Measurements from ENCODE around the gene FSTL4.

The FSTL4 gene

DNA sequence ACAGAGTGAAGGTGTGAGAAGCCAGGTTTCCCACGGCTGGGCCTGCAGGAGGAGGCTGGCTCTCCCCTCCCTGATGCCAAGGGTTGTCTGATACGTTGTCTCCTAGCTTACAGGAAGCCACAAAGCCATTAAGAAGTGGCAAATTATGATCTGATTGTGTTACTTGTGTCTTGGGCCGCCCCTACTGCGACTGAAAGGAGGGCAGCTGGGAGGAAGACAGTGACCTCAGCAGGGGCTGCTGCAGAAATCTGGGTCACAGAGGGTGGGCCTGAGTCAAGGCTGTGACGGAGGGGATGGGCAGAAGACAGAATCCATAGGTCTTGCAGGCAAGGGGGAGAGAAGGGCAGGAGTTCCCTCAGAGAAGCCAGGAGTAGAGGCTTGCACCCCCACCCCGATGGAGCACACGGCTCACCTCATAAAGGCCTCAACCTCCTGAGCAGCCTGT lies 145.0 kb downstream of the FSTL4 start:
- no peak for TF ChIP-seq EZH2 (IDR thresholded peaks at IDR 0.05; ENCODE audit: borderline replicate concordance, low read depth, low read length, severe bottlenecking)
- TF ChIP-seq, protein P1, sequence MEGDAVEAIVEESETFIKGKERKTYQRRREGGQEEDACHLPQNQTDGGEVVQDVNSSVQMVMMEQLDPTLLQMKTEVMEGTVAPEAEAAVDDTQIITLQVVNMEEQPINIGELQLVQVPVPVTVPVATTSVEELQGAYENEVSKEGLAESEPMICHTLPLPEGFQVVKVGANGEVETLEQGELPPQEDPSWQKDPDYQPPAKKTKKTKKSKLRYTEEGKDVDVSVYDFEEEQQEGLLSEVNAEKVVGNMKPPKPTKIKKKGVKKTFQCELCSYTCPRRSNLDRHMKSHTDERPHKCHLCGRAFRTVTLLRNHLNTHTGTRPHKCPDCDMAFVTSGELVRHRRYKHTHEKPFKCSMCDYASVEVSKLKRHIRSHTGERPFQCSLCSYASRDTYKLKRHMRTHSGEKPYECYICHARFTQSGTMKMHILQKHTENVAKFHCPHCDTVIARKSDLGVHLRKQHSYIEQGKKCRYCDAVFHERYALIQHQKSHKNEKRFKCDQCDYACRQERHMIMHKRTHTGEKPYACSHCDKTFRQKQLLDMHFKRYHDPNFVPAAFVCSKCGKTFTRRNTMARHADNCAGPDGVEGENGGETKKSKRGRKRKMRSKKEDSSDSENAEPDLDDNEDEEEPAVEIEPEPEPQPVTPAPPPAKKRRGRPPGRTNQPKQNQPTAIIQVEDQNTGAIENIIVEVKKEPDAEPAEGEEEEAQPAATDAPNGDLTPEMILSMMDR (IDR thresholded peaks at IDR 0.05; ENCODE audit: borderline replicate concordance, extremely low read depth, low read length, poor library complexity, severe bottlenecking) = no peak
- Histone ChIP-seq H3K27me3 (ENCODE audit: insufficient read depth, low read length, poor library complexity) (no peaks in the 10 kb centered on the region), H3K4me3 (ENCODE audit: low read depth in 1 of 2, low read length in 2 of 2) (no peak overlapping the region), H3K27ac (ENCODE audit: low read length) (peak overlapping the region; percentile 44), H3K36me3 (ENCODE audit: insufficient read depth, low read length) (no peaks in the 10 kb centered on the region), H3K79me2 (ENCODE audit: insufficient read depth, low read length) (no peaks in the 10 kb centered on the region), H3K4me2 (ENCODE audit: insufficient read depth, low read length) (no peak overlapping the region), H3K9me3 (ENCODE audit: insufficient read depth, low read length, severe bottlenecking) (no peaks in the 10 kb centered on the region), H3K4me1 (ENCODE audit: insufficient read depth, low read length) (peaks cover 36% of the 10 kb centered on the region), H3K9ac (ENCODE audit: low read depth, low read length) (no peak overlapping the region), H2AFZ (ENCODE audit: low read depth, low read length) (no peak overlapping the region), H4K20me1 (ENCODE audit: insufficient read depth, low read length) (no peaks in the 10 kb centered on the region)
- DNase-seq (peak; percentile 78), ATAC-seq (ENCODE audit: insufficient read depth, low read depth) (peak; percentile 92)

DNA sequence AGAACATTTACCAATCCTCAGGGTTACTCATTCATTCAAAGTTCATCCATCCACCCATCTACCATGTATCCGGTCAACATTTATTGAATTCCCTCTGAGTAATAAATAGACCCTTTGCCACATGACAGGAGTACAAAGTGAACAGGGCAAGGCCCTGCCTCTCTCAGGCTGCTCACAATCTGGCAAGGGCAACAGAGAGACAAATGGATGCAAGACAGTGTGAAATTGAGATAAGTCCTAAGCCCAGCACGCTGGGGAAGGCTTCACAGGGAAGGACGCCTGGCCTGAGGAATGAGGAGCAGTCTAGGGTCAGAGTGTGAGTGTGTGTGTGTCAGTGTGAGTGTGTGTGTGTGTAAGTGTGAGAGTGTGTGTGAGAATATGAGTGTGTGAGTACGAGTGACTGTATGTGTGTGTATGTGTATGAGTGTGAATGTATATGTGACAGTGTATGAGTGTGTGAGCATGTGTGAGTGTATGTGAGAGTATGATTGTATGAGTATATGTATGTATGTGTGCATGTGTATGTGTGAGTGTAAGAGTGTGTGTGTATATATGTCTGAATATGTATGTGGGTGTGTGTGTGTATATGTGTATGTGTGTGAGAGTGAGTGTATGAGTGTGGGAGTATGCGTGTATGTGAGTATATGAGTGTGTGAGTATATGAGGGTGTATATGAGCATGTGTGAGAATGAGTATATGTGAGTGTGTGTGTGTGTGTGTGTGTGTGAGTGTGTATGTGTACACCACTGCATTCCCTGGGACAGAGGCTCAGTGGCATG lies 145.6 kb downstream of the FSTL4 start:
- Histone ChIP-seq H3K4me1 (ENCODE audit: insufficient read depth, low read length) (peaks cover 36% of the 10 kb centered on the region), H2AFZ (ENCODE audit: low read depth, low read length) (no peak overlapping the region), H3K27ac (ENCODE audit: low read length) (peak overlapping the region; percentile 44), H3K79me2 (ENCODE audit: insufficient read depth, low read length) (no peaks in the 10 kb centered on the region), H3K36me3 (ENCODE audit: insufficient read depth, low read length) (no peaks in the 10 kb centered on the region), H3K4me2 (ENCODE audit: insufficient read depth, low read length) (no peak overlapping the region), H4K20me1 (ENCODE audit: insufficient read depth, low read length) (no peaks in the 10 kb centered on the region), H3K9me3 (ENCODE audit: insufficient read depth, low read length, severe bottlenecking) (no peaks in the 10 kb centered on the region), H3K4me3 (ENCODE audit: low read depth in 1 of 2, low read length in 2 of 2) (no peak overlapping the region), H3K9ac (ENCODE audit: low read depth, low read length) (no peak overlapping the region), H3K27me3 (ENCODE audit: insufficient read depth, low read length, poor library complexity) (no peaks in the 10 kb centered on the region)
- ATAC-seq (ENCODE audit: insufficient read depth, low read depth) (no peak), DNase-seq (no peak)
- TF ChIP-seq EZH2 (IDR thresholded peaks at IDR 0.05; ENCODE audit: borderline replicate concordance, low read depth, low read length, severe bottlenecking) = no peak
- TF ChIP-seq, protein P1 (IDR thresholded peaks at IDR 0.05; ENCODE audit: borderline replicate concordance, extremely low read depth, low read length, poor library complexity, severe bottlenecking) = no peak

DNA sequence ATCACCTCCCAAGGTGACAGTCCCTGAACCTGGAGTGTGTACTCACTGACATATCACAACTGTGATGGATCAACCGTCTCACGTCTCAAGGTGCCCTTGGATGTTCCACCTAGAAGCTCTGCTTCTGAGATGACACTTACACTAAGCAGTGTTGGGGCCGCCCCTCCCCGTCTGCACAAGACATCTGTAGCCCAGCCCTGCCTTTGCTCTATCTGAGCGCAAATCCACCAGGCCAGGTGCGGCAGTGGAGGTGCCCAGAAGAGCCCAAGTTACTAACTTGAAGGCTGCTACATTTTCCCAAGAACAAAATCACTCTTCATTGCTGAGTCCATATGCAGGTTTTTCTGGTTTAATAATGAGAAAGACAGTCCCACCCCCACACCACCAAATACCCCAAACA lies 148.3 kb downstream of the FSTL4 start:
- TF ChIP-seq EZH2 (IDR thresholded peaks at IDR 0.05; ENCODE audit: borderline replicate concordance, low read depth, low read length, severe bottlenecking) = no peak
- TF ChIP-seq, protein P1 (IDR thresholded peaks at IDR 0.05; ENCODE audit: borderline replicate concordance, extremely low read depth, low read length, poor library complexity, severe bottlenecking) = no peak
- H2AFZ ChIP-seq (ENCODE audit: low read depth, low read length) = no peak overlapping the region
- H3K4me3 ChIP-seq (ENCODE audit: low read depth in 1 of 2, low read length in 2 of 2) = no peak overlapping the region
- H3K9ac ChIP-seq (ENCODE audit: low read depth, low read length) = no peak overlapping the region
- peaks cover 36% of the 10 kb centered on the region for H3K4me1 ChIP-seq (ENCODE audit: insufficient read depth, low read length)
- DNase-seq (no peak), ATAC-seq (ENCODE audit: insufficient read depth, low read depth) (no peak)
- no peaks in the 10 kb centered on the region for H3K36me3 ChIP-seq (ENCODE audit: insufficient read depth, low read length)
- no peak overlapping the region for H3K4me2 ChIP-seq (ENCODE audit: insufficient read depth, low read length)
- no peaks in the 10 kb centered on the region for H3K9me3 ChIP-seq (ENCODE audit: insufficient read depth, low read length, severe bottlenecking)
- H3K27ac ChIP-seq (ENCODE audit: low read length) = no peak overlapping the region
- H3K79me2 ChIP-seq (ENCODE audit: insufficient read depth, low read length) = no peaks in the 10 kb centered on the region
- H4K20me1 ChIP-seq (ENCODE audit: insufficient read depth, low read length) = no peaks in the 10 kb centered on the region
- H3K27me3 ChIP-seq (ENCODE audit: insufficient read depth, low read length, poor library complexity) = no peaks in the 10 kb centered on the region
